H9 (cell line): ENCODE data around the gene ZMIZ1. TPM values are rescaled to one million over a fixed set of nuclear protein-coding genes. Genes with fewer than 3 reads are reported as not detected.

ENCODE experiments used
- DNase-seq: peaks from one replicate; pipeline ENCODE4 v3.0.0-alpha.2; 2017
- H2AFZ ChIP-seq: one replicate; pipeline ENCODE4 v1.6.1; 2013; ENCODE audit warnings: mild to moderate bottlenecking, low read length, control low read depth, moderate library complexity
- H2AK5ac ChIP-seq: 2 replicates; pipeline ENCODE4 v1.6.1; 2013; ENCODE audit warnings: low read length, control low read depth, mixed read lengths; ENCODE audit not compliant: insufficient read length
- H2BK120ac ChIP-seq: one replicate; pipeline ENCODE4 v1.6.1; 2013; ENCODE audit warnings: low read depth, mild to moderate bottlenecking, low read length, control low read depth, inconsistent platforms; ENCODE audit not compliant: poor library complexity, severe bottlenecking
- H2BK12ac ChIP-seq: 2 replicates; pipeline ENCODE4 v1.6.1; 2013; ENCODE audit warnings: low read length, control low read depth, mixed read lengths, low read depth; ENCODE audit not compliant: insufficient read length
- H2BK15ac ChIP-seq: 2 replicates; pipeline ENCODE4 v1.6.1; 2013; ENCODE audit warnings: low read depth, low read length, control low read depth
- H2BK20ac ChIP-seq: one replicate; pipeline ENCODE4 v1.6.1; 2013; ENCODE audit warnings: low read depth, mild to moderate bottlenecking, low read length, control low read depth, inconsistent platforms; ENCODE audit not compliant: poor library complexity, severe bottlenecking
- H2BK5ac ChIP-seq: 2 replicates; pipeline ENCODE4 v1.6.1; 2013; ENCODE audit warnings: low read length, control low read depth, mixed read lengths; ENCODE audit not compliant: insufficient read length
- H3K14ac ChIP-seq: 2 replicates; pipeline ENCODE4 v1.6.1; 2013; ENCODE audit warnings: low read length, control low read depth; ENCODE audit not compliant: insufficient read depth
- H3K18ac ChIP-seq: 2 replicates; pipeline ENCODE4 v1.6.1; 2013; ENCODE audit warnings: low read depth, mild to moderate bottlenecking, mixed read lengths, low read length, control low read depth; ENCODE audit not compliant: insufficient read length
- H3K23ac ChIP-seq: 2 replicates; pipeline ENCODE4 v1.6.1; 2013; ENCODE audit warnings: low read length, control low read depth, mixed read lengths, low read depth; ENCODE audit not compliant: insufficient read length
- H3K23me2 ChIP-seq: 2 replicates; pipeline ENCODE4 v1.6.1; 2013; ENCODE audit warnings: low read depth, mild to moderate bottlenecking, mixed read lengths, low read length, control low read depth; ENCODE audit not compliant: insufficient read length, poor library complexity, severe bottlenecking
- H3K27ac ChIP-seq: 2 replicates; pipeline ENCODE4 v1.5.1; 2013; ENCODE audit warnings: low read length, control low read depth, mixed read lengths, low read depth; ENCODE audit not compliant: insufficient read length
- H3K27me3 ChIP-seq: 2 replicates; pipeline ENCODE4 v1.6.1; 2013; ENCODE audit warnings: low read length, control low read depth, inconsistent platforms; ENCODE audit not compliant: insufficient read depth
- H3K4ac ChIP-seq: 2 replicates; pipeline ENCODE4 v1.6.1; 2013; ENCODE audit warnings: low read depth, mild to moderate bottlenecking, control low read depth, inconsistent platforms, low read length, moderate library complexity
- H3K4me1 ChIP-seq: 2 replicates; pipeline ENCODE4 v1.6.1; 2013; ENCODE audit warnings: low read length, control low read depth, inconsistent platforms; ENCODE audit not compliant: insufficient read depth
- H3K4me2 ChIP-seq: 2 replicates; pipeline ENCODE4 v1.6.1; 2013; ENCODE audit warnings: low read length, control low read depth, mixed read lengths; ENCODE audit not compliant: insufficient read length, insufficient read depth
- H3K56ac ChIP-seq: 2 replicates; pipeline ENCODE4 v1.6.1; 2013; ENCODE audit warnings: low read depth, mild to moderate bottlenecking, mixed read lengths, low read length, control low read depth; ENCODE audit not compliant: insufficient read length
- H3K79me1 ChIP-seq: 2 replicates; pipeline ENCODE4 v1.6.1; 2013; ENCODE audit warnings: low read depth, mild to moderate bottlenecking, moderate library complexity, low read length, control low read depth, inconsistent platforms; ENCODE audit not compliant: insufficient read depth, poor library complexity, severe bottlenecking
- H3K79me2 ChIP-seq: 2 replicates; pipeline ENCODE4 v1.6.1; 2013; ENCODE audit warnings: low read length, control low read depth, inconsistent platforms; ENCODE audit not compliant: insufficient read depth
- H3K9ac ChIP-seq: 2 replicates; pipeline ENCODE4 v1.6.1; 2013; ENCODE audit warnings: low read length, control low read depth, mixed read lengths; ENCODE audit not compliant: insufficient read length; ENCODE audit errors: extremely low read depth
- H3K9me3 ChIP-seq: one replicate; pipeline ENCODE4 v1.6.1; 2013; ENCODE audit warnings: low read depth, low read length, inconsistent platforms; ENCODE audit not compliant: control insufficient read depth
- H3T11ph ChIP-seq: one replicate; pipeline ENCODE4 v1.6.1; 2013; ENCODE audit warnings: mild to moderate bottlenecking, low read length, control low read depth, inconsistent platforms
- H4K20me1 ChIP-seq: one replicate; pipeline ENCODE4 v1.6.1; 2013; ENCODE audit not compliant: control insufficient read depth, insufficient read length, insufficient read depth
- H4K5ac ChIP-seq: 2 replicates; pipeline ENCODE4 v1.6.1; 2013; ENCODE audit warnings: low read depth, mild to moderate bottlenecking, mixed read lengths, low read length, control low read depth; ENCODE audit not compliant: insufficient read length
- H4K8ac ChIP-seq: replicated peaks from 2 replicates; pipeline ENCODE4 v1.6.1; 2013; ENCODE audit warnings: low read length, control low read depth, mixed read lengths, low read depth; ENCODE audit not compliant: insufficient read length
- H4K91ac ChIP-seq: 2 replicates; pipeline ENCODE4 v1.6.1; 2013; ENCODE audit warnings: low read depth, mild to moderate bottlenecking, moderate library complexity, mixed read lengths, low read length, control low read depth; ENCODE audit not compliant: insufficient read length
- H3K27ac Mint-ChIP-seq, 3 experiments: 2 replicates in 2 of 3; 3 replicates in 1 of 3; pipeline ENCODE4 v1.8.0; 2020 to 2021; ENCODE audit warnings: mixed read lengths in 3 of 3, mild to moderate bottlenecking in 1 of 3, moderate library complexity in 1 of 3
- H3K27me3 Mint-ChIP-seq: 2 replicates; pipeline ENCODE4 v1.8.0; 2021; ENCODE audit warnings: low read depth, mild to moderate bottlenecking, moderate library complexity, mixed read lengths
- H3K36me3 Mint-ChIP-seq, 3 experiments: 2 replicates in 2 of 3; 3 replicates in 1 of 3; pipeline ENCODE4 v1.8.0; 2020 to 2021; ENCODE audit warnings: low read depth in 3 of 3, mixed read lengths in 3 of 3; ENCODE audit not compliant: insufficient read depth in 1 of 3
- H3K4me1 Mint-ChIP-seq, 2 experiments: 2 replicates each; pipeline ENCODE4 v1.8.0; 2020; ENCODE audit warnings: mixed read lengths in 2 of 2
- H3K4me3 Mint-ChIP-seq, 2 experiments: 2 replicates in 1 of 2; 3 replicates in 1 of 2; pipeline ENCODE4 v1.8.0; 2020 to 2021; ENCODE audit warnings: mild to moderate bottlenecking in 2 of 2, mixed read lengths in 2 of 2, moderate library complexity in 1 of 2
- H3K9me3 Mint-ChIP-seq, 2 experiments: 2 replicates in 1 of 2; 3 replicates in 1 of 2; pipeline ENCODE4 v1.8.0; 2020; ENCODE audit warnings: mild to moderate bottlenecking in 2 of 2, mixed read lengths in 2 of 2, moderate library complexity in 1 of 2
- WGBS: extraction: QIAGEN DNeasy Blood & Tissue Kit; methylation state at CpG from one replicate; pipeline ENCODE4 v1.1.7; 2013; ENCODE audit warnings: missing lambda C conversion rate, low lambda C conversion rate, mixed read lengths; ENCODE audit not compliant: insufficient read length; ENCODE audit errors: extremely low coverage; 5-methylcytosine and 5-hydroxymethylcytosine counted together
- total RNA-seq: library from RNA; stranded (reverse); gene quantifications from 2 replicates; pipeline ENCODE4 v1.2.1, GENCODE V29; 2021
- TF ChIP-seq, protein P1 (sequence below): fragments of 200-600 bp; sonication (generic); conservative IDR thresholded peaks from 3 replicates; pipeline ENCODE4 v1.8.0; 2021; ENCODE audit warnings: antibody characterized with exemption, mild to moderate bottlenecking

The ZMIZ1 gene
- total RNA-seq, 1 experiment from 2014 or later: 36.9 TPM

DNA sequence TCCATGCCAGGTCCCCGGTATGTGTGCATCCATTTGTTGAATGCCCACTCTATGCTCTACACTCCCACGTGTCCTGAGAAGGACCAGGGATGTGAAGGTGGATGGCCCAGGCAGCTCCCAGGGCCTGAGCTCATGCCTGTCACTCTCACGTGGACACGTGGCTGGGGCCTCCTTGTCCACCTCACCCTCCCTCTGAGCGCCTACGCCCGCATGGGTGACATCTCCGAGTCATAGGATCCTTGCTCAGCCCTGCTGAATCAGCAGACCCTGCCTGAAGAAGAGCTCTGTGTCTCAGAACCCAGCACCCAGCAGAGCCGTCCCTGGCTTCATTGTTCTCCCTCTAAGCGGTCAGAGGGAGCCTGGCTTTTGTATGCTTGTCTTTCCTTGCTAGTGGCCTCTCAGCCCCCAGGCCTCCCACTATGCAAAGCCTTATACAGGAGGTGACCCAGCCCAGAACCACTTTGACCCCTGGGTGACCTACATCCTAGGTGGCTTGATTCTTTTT is 170.6 kb downstream of the ZMIZ1 start:
- H3K4me3 Mint-ChIP-seq: peak overlapping the region; percentile 15 to 66; a peak in 4 of 5 replicates
- Histone ChIP-seq H3K23me2 (peaks cover 16% of the 10 kb centered on the region), H2AFZ (no peak overlapping the region), H4K5ac (no peak overlapping the region), H4K20me1 (peaks cover 3% of the 10 kb centered on the region), H3K27me3 (peaks cover 52% of the 10 kb centered on the region), H3T11ph (no peak overlapping the region), H3K4me2 (peak overlapping the region; percentile 39), H2BK120ac (no peak overlapping the region), H3K18ac (no peak overlapping the region), H2AK5ac (no peak overlapping the region), H2BK15ac (no peak overlapping the region), H3K4ac (no peak overlapping the region), H4K8ac (no peak overlapping the region), H3K4me1 (peaks cover 17% of the 10 kb centered on the region; the same call in 1 of the 2 replicates), H3K14ac (no peak overlapping the region; the same call in 1 of the 2 replicates), H3K27ac (no peak overlapping the region), H4K91ac (no peak overlapping the region), H3K9me3 (no peaks in the 10 kb centered on the region), H2BK20ac (no peak overlapping the region), H3K79me1 (no peaks in the 10 kb centered on the region), H2BK12ac (no peak overlapping the region), H3K56ac (no peak overlapping the region), H2BK5ac (no peak overlapping the region), H3K79me2 (no peaks in the 10 kb centered on the region), H3K23ac (no peak overlapping the region), H3K9ac (no peak overlapping the region)
- no peaks in the 10 kb centered on the region for H3K9me3 Mint-ChIP-seq
- peaks cover 83% of the 10 kb centered on the region for H3K27me3 Mint-ChIP-seq
- H3K36me3 Mint-ChIP-seq: peaks cover 4 to 9% (median 6%) of the 10 kb centered on the region in 3 experiments; a peak in 6 of 7 replicates
- peaks cover 68 to 71% of the 10 kb centered on the region in 2 experiments for H3K4me1 Mint-ChIP-seq
- no CpG with 5 or more reads among the region's 10 CpGs for WGBS
- TF ChIP-seq, protein P1, sequence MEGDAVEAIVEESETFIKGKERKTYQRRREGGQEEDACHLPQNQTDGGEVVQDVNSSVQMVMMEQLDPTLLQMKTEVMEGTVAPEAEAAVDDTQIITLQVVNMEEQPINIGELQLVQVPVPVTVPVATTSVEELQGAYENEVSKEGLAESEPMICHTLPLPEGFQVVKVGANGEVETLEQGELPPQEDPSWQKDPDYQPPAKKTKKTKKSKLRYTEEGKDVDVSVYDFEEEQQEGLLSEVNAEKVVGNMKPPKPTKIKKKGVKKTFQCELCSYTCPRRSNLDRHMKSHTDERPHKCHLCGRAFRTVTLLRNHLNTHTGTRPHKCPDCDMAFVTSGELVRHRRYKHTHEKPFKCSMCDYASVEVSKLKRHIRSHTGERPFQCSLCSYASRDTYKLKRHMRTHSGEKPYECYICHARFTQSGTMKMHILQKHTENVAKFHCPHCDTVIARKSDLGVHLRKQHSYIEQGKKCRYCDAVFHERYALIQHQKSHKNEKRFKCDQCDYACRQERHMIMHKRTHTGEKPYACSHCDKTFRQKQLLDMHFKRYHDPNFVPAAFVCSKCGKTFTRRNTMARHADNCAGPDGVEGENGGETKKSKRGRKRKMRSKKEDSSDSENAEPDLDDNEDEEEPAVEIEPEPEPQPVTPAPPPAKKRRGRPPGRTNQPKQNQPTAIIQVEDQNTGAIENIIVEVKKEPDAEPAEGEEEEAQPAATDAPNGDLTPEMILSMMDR: no peak
- peak overlapping the region in 1 of 3 experiments; percentile 22; a peak in 1 of 7 replicates for H3K27ac Mint-ChIP-seq
- peak; percentile 64 for DNase-seq
